Neuronal stem cell (in vitro differentiated cells): Measurements from ENCODE around the gene EHD1.
A peak's percentile ranks its signal among the peaks of the same experiment; 100 is the strongest.

ENCODE experiments used
- DNase-seq: peaks from one replicate; pipeline ENCODE4 v3.0.0-alpha.2; 2013; ENCODE audit warnings: low spot score
- H2AFZ ChIP-seq: one replicate; pipeline ENCODE4 v1.6.1; 2013; ENCODE audit warnings: mild to moderate bottlenecking, low read length, inconsistent platforms
- H2AK5ac ChIP-seq: 2 replicates; pipeline ENCODE4 v1.6.1; 2013; ENCODE audit warnings: low read depth, mild to moderate bottlenecking, inconsistent platforms, low read length, moderate library complexity, mixed read lengths
- H2BK120ac ChIP-seq: 2 replicates; pipeline ENCODE4 v1.6.1; 2013; ENCODE audit warnings: low read depth, mild to moderate bottlenecking, inconsistent platforms, low read length, moderate library complexity, mixed read lengths
- H2BK12ac ChIP-seq: one replicate; pipeline ENCODE4 v1.6.1; 2013; ENCODE audit warnings: low read length, inconsistent platforms
- H2BK15ac ChIP-seq: 2 replicates; pipeline ENCODE4 v1.6.1; 2013; ENCODE audit warnings: mild to moderate bottlenecking, low read length, inconsistent platforms, mixed read lengths
- H2BK5ac ChIP-seq: one replicate; pipeline ENCODE4 v1.6.1; 2013; ENCODE audit warnings: inconsistent platforms, mild to moderate bottlenecking, low read length, moderate library complexity
- H3K14ac ChIP-seq: one replicate; pipeline ENCODE4 v1.6.1; 2013; ENCODE audit warnings: low read length, inconsistent platforms
- H3K18ac ChIP-seq: 2 replicates; pipeline ENCODE4 v1.6.1; 2013; ENCODE audit warnings: low read length, inconsistent platforms
- H3K23ac ChIP-seq: 2 replicates; pipeline ENCODE4 v1.6.1; 2013; ENCODE audit warnings: low read depth, mild to moderate bottlenecking, mixed read lengths, low read length, inconsistent platforms; ENCODE audit not compliant: poor library complexity
- H3K27ac ChIP-seq: replicated peaks from 3 replicates; pipeline ENCODE4 v1.5.1; 2013; ENCODE audit warnings: low read length, inconsistent platforms
- H3K27me3 ChIP-seq, 3 experiments: 2 replicates each; pipeline ENCODE4 v1.6.1; 2013; ENCODE audit warnings: low read length in 3 of 3, mild to moderate bottlenecking in 2 of 3, inconsistent platforms in 1 of 3, low read depth in 1 of 3, mixed read lengths in 1 of 3, moderate library complexity in 1 of 3; ENCODE audit not compliant: control insufficient read depth in 3 of 3, insufficient read depth in 3 of 3
- H3K36me3 ChIP-seq, 2 donors: replicated peaks in 1 of 2; 2 replicates each; pipeline ENCODE4 v1.6.1; 2013; ENCODE audit warnings: low read length in 2 of 2; ENCODE audit not compliant: control insufficient read depth in 2 of 2, insufficient read depth in 2 of 2
- H3K4ac ChIP-seq: 2 replicates; pipeline ENCODE4 v1.6.1; 2013; ENCODE audit warnings: inconsistent platforms, mild to moderate bottlenecking, low read length, moderate library complexity
- H3K4me1 ChIP-seq, 2 donors: 1 replicate in 1 of 2; 2 replicates in 1 of 2; pipeline ENCODE4 v1.6.1; 2013; ENCODE audit warnings: low read length in 2 of 2, low read depth in 1 of 2; ENCODE audit not compliant: control insufficient read depth in 2 of 2, insufficient read depth in 1 of 2
- H3K4me2 ChIP-seq: one replicate; pipeline ENCODE4 v1.6.1; 2013; ENCODE audit warnings: mild to moderate bottlenecking, low read length, inconsistent platforms; ENCODE audit not compliant: insufficient read depth, poor library complexity, severe bottlenecking
- H3K4me3 ChIP-seq, 2 donors: 2 replicates each; pipeline ENCODE4 v1.5.1; 2013; ENCODE audit warnings: low read length in 2 of 2, mild to moderate bottlenecking in 2 of 2, inconsistent platforms in 1 of 2, moderate library complexity in 1 of 2
- H3K79me1 ChIP-seq: one replicate; pipeline ENCODE4 v1.6.1; 2013; ENCODE audit warnings: low read depth, mild to moderate bottlenecking, inconsistent platforms, low read length, moderate library complexity
- H3K9ac ChIP-seq: one replicate; pipeline ENCODE4 v1.6.1; 2013; ENCODE audit warnings: mild to moderate bottlenecking, low read depth, low read length, inconsistent platforms; ENCODE audit not compliant: poor library complexity
- H3K9me3 ChIP-seq, 2 donors: replicated peaks in 1 of 2; 2 replicates each; pipeline versions ENCODE3 to v1.6.1; 2013; ENCODE audit warnings: low read length in 2 of 2, mild to moderate bottlenecking in 2 of 2, inconsistent platforms in 1 of 2, low read depth in 1 of 2, mixed read lengths in 1 of 2, moderate library complexity in 1 of 2; ENCODE audit not compliant: control insufficient read depth in 2 of 2, insufficient read depth in 1 of 2
- H4K8ac ChIP-seq: one replicate; pipeline ENCODE4 v1.6.1; 2013; ENCODE audit warnings: low read depth, mild to moderate bottlenecking, inconsistent platforms, low read length, moderate library complexity
- H4K91ac ChIP-seq: one replicate; pipeline ENCODE4 v1.6.1; 2013; ENCODE audit warnings: low read length, low read depth, mild to moderate bottlenecking, inconsistent platforms; ENCODE audit not compliant: poor library complexity
- WGBS, 2 donors: extraction: QIAGEN DNeasy Blood & Tissue Kit; methylation state at CpG; one replicate each; pipeline ENCODE4 v1.1.7; 2013; ENCODE audit warnings: missing lambda C conversion rate in 2 of 2, mixed read lengths in 1 of 2; ENCODE audit not compliant: insufficient read length in 2 of 2, insufficient replicate concordance in 1 of 2; ENCODE audit errors: extremely low coverage in 2 of 2; 5-methylcytosine and 5-hydroxymethylcytosine counted together

Gene EHD1

DNA sequence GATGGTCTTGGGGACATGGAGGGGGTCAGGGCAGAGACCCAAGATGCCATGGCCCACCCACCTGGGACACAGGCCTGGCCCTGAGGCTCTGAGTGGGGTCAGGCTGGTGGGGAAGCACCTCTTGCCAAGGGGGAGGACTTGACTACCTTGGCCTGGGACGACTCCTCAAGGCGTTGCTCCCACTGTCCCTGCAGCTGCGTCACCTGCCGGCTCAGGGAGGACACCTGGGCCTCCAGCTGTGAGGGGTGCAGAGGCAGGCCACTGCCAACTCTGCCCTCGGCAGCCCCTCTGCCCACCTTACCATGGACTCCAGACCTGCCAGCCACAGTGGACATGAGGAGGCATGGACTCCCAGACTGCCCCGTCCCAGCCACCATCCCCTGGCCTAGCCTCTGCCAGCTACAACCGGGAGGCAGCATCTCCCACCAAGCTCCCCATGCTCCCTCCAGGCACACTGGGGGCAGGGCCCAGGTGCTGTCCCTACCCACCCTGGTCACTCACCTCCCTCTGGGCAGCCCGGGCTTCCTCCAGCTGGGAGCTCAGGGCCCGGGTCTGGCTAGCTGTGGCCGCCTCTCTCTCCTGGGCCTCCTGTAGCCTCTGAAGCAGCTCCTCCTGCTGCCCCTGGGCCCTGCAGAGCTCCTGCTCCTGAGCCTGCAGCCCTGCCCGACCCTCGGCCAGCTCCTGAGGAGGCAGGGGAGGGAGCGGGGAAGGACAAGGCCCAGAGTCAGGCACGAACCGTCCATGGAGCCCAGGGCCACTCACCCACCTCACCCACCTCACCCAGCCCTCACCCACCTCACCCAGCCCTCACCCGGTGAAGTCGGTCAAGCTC is 42.6 kb downstream of the EHD1 start:
- Histone ChIP-seq H3K23ac (peak overlapping the region; percentile 43), H4K8ac (no peak overlapping the region), H2AFZ (no peak overlapping the region), H4K91ac (no peak overlapping the region), H3K36me3 (no peaks in the 10 kb centered on the region), H2BK5ac (peak overlapping the region; percentile 39), H3K14ac (no peak overlapping the region), H2AK5ac (peak overlapping the region; percentile 26), H3K4ac (no peak overlapping the region), H2BK120ac (no peak overlapping the region), H3K9ac (peak overlapping the region; percentile 63), H3K18ac (peak overlapping the region; percentile 57), H3K9me3 (no peaks in the 10 kb centered on the region), H2BK12ac (peak overlapping the region; percentile 41), H3K27me3 (peaks cover 0 to 45% (median 0%) of the 10 kb centered on the region in 3 experiments), H2BK15ac (no peak overlapping the region), H3K4me2 (no peak overlapping the region), H3K4me1 (no peaks in the 10 kb centered on the region), H3K79me1 (peaks cover 2% of the 10 kb centered on the region), H3K4me3 (no peak overlapping the region), H3K27ac (no peak overlapping the region)
- DNase-seq = no peak
- no CpG with 5 or more reads among the region's 17 CpGs for WGBS, 2 donors

- Histone ChIP-seq H3K14ac (no peak overlapping the region), H4K91ac (peak overlapping the region; percentile 92), H2BK5ac (peak overlapping the region; percentile 39), H3K27ac (no peak overlapping the region), H3K4me1 (peaks cover 0 to 1% of the 10 kb centered on the region in 2 donors), H2BK12ac (no peak overlapping the region), H3K9me3 (no peaks in the 10 kb centered on the region), H4K8ac (peak overlapping the region; percentile 17), H2AK5ac (peak overlapping the region; percentile 90), H2BK15ac (peak overlapping the region; percentile 67), H2AFZ (no peak overlapping the region), H2BK120ac (no peak overlapping the region), H3K4ac (no peak overlapping the region), H3K4me2 (no peak overlapping the region), H3K9ac (peak overlapping the region; percentile 2), H3K27me3 (peaks cover 0 to 45% (median 0%) of the 10 kb centered on the region in 3 experiments), H3K23ac (no peak overlapping the region), H3K79me1 (peaks cover 2% of the 10 kb centered on the region), H3K18ac (peak overlapping the region; percentile 57), H3K36me3 (no peaks in the 10 kb centered on the region), H3K4me3 (no peak overlapping the region)
- whole genome bisulfite sequencing, 2 donors = no CpG with 5 or more reads among the region's 29 CpGs
- DNase-seq = no peak
These were observed 43.5 kb downstream of the EHD1 start for GRCh38 chr11:64834723-64835615.

- no peaks in the 10 kb centered on the region for H3K36me3 ChIP-seq
These were observed 44.2 kb downstream of the EHD1 start for GRCh38 chr11:64834031-64834722.

More at GRCh38 chr11:64834031-64834722, 44.2 kb downstream of the EHD1 start:
- Histone ChIP-seq H3K4me2 (no peak overlapping the region), H3K18ac (no peak overlapping the region), H3K27ac (no peak overlapping the region), H4K91ac (no peak overlapping the region), H3K9ac (no peak overlapping the region), H3K4me1 (peaks cover 0 to 1% of the 10 kb centered on the region in 2 donors), H3K23ac (no peak overlapping the region), H3K79me1 (peaks cover 2% of the 10 kb centered on the region), H3K4me3 (no peak overlapping the region), H3K27me3 (peaks cover 0 to 45% (median 0%) of the 10 kb centered on the region in 3 experiments), H3K4ac (no peak overlapping the region), H2BK15ac (peak overlapping the region; percentile 33), H2BK5ac (no peak overlapping the region), H3K14ac (no peak overlapping the region), H2BK120ac (no peak overlapping the region), H2BK12ac (no peak overlapping the region), H2AK5ac (peak overlapping the region; percentile 83), H4K8ac (no peak overlapping the region), H2AFZ (no peak overlapping the region), H3K9me3 (no peaks in the 10 kb centered on the region)
- DNase-seq = no peak
- no CpG with 5 or more reads among the region's 25 CpGs for WGBS, 2 donors
